HG03460 (cell line): ENCODE measurements around the gene ARFRP1.
"Not testable (repeated sequence)": the region's sequence is repeated elsewhere in the genome, so short reads cannot be mapped to it uniquely, and the experiment has no call there.

Experiments
- ATAC-seq: cut with Tn5 transposase; IDR thresholded peaks from one replicate; pipeline ENCODE4 v1.9.1; 2021; ENCODE audit not compliant: unreplicated experiment

ARFRP1 gene

DNA sequence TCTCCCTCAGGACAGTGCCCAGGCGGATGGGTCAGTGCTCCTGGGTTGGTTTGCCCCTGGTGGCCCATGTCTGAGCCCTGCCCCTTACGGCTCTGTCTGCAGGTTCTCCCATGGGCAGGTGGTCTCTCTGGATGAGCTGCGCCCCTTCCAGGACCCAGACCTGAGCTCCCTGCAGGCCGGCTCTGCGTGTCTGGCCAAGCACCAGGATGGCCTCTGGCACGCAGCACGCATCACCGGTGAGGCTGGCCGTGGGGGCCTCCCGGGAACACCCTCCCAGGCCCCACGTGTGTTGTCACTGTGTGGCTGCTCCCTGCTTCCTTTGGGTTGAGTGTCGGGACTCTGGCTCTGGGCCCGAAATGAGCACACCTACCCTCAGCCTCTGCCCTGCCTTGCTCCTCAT is 25.3 kb upstream of the ARFRP1 start:
- no peak for ATAC-seq

- ATAC-seq: no peak
Observed at GRCh38 chr20:63732118-63733095, 24.6 kb upstream of the ARFRP1 start.

GRCh38 chr20:63731410-63731809 is 23.6 kb upstream of the ARFRP1 start:
- ATAC-seq: no peak

DNA sequence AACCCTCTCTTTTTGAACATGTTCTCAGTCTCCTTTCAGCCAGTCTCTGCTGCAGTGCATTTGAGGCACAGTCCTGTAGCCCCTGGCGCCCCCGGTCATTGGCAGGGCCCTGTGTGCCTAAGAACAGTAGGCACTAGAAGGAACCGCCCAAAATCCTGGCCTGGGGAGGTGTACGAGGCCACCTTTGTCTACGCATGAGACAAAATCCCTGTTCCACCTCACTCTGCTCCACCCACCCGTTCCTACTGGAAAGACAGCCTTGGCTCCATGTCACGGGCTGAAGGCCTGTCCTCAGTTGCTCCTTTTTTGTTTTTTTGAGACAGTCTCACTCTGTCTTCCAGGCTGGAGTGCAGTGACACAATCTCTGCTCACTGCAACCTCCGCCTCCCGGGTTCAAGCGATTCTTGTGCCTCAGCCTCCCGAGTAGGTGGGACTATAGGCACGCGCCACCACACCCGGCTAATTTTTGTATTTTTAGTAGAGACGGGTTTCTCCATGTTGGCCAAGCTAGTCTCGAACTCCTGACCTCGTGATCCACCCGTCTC is 22.5 kb upstream of the ARFRP1 start:
- ATAC-seq: not testable (repeated sequence)

- not testable (repeated sequence) for ATAC-seq
Observed at GRCh38 chr20:63722967-63723622, 15.3 kb upstream of the ARFRP1 start.

DNA sequence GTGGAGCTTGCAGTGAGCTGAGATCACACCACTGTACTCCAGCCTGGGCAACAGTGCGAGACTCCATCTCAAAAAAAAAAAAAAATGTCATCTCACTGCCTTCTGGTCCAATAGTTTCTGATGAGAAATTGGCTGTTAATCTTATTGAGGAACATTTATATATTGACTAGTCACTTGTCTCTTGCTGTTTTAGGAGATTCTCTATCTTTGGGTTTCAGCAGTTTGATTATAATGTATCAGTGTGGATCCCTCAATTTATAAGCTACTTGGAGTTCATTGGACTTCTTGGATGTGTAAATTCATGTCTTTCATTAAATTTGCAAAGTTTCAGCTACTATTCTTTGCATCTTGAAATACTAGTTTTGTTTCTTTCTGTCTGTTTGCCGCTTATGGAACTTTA is 11.2 kb upstream of the ARFRP1 start:
- ATAC-seq: no peak

GRCh38 chr20:63714858-63715257 is 7.1 kb upstream of the ARFRP1 start:
- no peak for ATAC-seq

GRCh38 chr20:63712191-63712590 is 4.4 kb upstream of the ARFRP1 start:
- no peak for ATAC-seq

DNA sequence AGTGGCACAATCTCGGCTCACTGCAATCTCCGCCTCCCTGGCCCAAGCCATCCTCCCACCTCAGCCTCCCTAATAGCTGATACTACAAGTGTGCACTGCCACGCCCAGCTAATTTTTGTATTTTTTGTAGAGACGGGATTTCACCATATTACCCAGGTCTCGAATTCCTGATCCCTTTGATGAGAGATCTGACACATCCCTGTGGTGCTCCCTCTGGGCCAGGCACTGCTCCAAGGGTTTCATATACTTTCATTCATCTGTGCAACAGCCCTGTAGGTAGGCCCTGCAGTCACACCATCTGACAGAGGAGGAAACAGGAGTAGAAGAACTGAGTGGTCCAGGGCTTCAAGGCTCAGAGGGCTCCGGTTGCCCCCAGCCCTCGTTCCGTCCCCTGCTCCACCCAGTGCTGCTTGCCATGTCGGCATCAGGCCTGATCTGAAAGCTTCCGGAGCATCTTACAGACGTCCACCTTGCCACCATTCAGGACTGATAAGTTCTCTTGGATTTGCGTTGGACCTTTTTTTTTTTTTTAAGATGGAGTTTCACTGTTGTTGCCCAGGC is 3.4 kb upstream of the ARFRP1 start:
- ATAC-seq: no peak

DNA sequence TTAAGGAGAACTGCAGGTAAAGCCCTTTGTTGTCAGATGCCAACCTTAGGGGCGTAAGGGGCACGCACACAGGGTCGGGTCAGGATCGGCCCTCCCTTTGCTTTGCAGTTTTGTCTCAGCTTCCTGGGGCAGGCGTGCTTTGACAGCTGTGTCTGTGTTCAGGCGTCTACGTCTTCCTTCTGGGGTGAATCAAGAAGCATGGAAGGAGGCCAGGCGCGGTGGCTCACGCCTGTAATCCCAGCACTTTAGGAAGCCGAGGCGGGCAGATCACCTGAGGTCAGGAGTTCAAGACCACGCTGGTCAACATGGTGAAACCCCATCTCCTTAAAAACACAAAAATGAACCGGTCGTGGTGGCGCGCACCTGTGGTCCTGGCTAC is 1.4 kb upstream of the ARFRP1 start:
- no peak for ATAC-seq

DNA sequence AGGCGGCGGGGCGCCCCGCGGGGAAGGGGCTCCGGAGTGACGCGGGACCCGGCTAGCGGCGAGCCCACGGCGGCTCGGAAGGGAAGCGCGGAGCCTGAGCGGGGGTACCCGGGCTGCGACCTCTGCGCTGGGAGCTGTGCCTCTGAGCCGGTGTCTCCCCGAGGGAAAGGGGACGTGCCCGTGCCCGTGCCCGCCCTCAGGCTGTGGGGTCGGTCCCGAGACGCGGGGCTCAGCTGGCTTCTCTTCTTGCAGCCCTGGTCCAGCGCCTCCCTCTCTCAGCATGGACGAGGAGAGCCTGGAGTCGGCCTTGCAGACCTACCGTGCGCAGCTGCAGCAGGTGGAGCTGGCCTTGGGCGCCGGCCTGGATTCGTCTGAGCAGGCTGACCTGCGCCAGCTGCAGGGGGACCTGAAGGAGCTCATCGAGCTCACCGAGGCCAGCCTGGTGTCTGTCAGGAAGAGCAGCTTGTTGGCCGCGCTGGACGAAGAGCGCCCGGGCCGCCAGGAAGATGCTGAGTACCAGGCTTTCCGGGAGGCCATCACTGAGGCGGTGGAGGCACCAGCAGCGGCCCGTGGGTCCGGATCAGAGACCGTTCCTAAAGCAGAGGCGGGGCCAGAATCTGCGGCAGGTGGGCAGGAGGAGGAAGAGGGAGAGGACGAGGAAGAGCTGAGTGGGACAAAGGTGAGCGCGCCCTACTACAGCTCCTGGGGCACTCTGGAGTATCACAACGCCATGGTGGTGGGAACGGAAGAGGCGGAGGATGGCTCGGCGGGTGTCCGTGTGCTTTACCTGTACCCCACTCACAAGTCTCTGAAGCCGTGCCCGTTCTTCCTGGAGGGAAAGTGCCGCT is 749 bp upstream of the ARFRP1 start:
- peak; percentile 15 for ATAC-seq

- peak; percentile 34 for ATAC-seq
Observed at GRCh38 chr20:63706852-63707557, 771 bp downstream of the ARFRP1 start.

DNA sequence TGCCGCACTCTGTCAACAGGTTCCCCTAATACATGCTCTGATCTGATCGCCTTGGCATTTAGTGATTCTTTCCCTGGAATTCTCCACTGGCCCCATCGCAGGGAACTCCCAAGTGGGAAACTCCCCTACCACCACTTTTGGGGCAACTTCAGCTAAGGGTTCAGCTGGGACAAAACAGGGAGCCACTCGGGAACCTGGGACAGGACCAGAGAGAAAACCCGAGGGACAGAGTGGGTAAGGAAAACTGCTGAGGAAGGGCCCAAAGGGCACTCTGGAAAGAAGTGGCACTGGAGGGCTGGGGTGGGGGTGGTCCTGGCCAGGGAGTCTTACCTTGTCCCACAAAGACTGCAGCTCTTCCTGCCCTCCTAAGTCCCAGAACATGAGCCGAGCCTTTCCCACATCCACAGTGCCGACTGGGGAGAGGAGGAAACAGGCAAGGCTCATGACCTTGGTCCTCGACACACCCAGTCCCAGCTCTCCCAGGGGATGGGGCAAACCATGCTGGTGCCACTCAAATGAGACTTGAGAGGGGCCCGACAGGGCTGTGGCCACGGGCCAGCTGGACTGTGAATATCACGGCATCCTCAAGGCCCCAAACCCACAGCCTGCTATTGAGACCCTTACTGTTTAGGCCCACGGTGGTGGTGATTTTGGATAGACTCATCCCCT is 1.6 kb downstream of the ARFRP1 start:
- no peak for ATAC-seq

- ATAC-seq: no peak
Observed at GRCh38 chr20:63705232-63706026, 2.3 kb downstream of the ARFRP1 start.

GRCh38 chr20:63704749-63705117 is 3.0 kb downstream of the ARFRP1 start:
- ATAC-seq: no peak

- ATAC-seq: no peak
Observed at GRCh38 chr20:63703976-63704748, 3.6 kb downstream of the ARFRP1 start.

DNA sequence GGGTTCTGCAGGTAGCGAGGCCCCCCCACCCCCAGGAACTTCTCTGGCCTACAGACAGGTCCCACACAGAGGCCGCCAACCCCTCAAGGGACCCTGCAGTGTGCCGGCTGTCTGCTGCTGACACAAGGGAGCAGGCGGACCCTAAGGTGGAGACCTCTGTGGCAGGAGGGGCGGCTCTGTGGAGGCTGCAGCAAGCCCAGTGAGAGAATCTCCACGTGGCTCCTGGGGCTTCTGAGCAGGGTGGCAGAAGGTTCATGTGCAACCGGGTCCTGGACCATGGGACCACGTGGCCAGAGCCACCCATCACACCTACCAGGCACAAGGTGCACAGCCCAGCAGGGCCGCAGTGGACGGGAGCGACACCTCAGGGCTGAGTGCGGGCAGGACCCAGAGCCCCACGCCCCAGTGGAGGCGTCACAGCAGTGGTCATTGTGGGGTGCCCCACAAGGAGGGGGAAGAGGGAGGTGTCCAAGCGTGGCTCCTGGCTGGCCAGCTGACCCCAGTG is 4.3 kb downstream of the ARFRP1 start:
- no peak for ATAC-seq
